GM12874 (cell line): ENCODE data around the gene AGBL4.

Experiments
- TF ChIP-seq, protein P1 (sequence below): IDR thresholded peaks from 2 replicates; pipeline ENCODE4 v1.5.1; 2011; ENCODE audit warnings: low read depth, mild to moderate bottlenecking, control low read depth, low read length, moderate library complexity; ENCODE audit not compliant: insufficient read depth

The AGBL4 gene

GRCh38 chr1:49576327-49576901, 447.3 kb downstream of the AGBL4 start:
- TF ChIP-seq, protein P1, sequence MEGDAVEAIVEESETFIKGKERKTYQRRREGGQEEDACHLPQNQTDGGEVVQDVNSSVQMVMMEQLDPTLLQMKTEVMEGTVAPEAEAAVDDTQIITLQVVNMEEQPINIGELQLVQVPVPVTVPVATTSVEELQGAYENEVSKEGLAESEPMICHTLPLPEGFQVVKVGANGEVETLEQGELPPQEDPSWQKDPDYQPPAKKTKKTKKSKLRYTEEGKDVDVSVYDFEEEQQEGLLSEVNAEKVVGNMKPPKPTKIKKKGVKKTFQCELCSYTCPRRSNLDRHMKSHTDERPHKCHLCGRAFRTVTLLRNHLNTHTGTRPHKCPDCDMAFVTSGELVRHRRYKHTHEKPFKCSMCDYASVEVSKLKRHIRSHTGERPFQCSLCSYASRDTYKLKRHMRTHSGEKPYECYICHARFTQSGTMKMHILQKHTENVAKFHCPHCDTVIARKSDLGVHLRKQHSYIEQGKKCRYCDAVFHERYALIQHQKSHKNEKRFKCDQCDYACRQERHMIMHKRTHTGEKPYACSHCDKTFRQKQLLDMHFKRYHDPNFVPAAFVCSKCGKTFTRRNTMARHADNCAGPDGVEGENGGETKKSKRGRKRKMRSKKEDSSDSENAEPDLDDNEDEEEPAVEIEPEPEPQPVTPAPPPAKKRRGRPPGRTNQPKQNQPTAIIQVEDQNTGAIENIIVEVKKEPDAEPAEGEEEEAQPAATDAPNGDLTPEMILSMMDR = no peak

DNA sequence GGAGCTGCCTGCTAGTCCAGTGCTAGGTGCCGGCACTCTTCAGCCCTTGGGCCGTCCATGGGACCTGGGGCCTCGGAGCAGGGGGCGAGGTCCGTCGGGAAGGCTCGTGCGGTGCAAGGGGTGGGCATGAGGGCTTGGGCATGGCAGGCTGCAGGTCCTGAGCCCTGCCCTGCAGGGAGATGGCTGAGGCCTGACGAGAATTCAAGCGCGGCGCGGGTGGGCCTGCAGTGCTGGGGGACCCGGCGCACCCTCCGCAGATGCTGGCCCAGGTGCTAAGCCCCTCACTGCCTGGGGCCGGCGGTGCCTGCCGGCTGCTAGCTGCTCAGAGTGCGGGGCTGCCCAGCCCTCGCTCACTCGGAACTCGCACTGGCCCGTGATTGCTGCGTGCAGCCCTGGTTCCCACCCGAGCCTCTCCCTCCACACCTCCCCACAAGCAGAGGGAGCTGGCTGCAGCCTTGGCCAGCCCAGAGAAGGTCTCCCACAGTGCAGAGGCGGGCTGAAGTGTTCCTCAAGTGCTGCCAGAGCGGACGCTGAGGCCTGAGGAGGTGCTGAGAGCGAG, 467.0 kb downstream of the AGBL4 start:
- TF ChIP-seq, protein P1 = no peak

GRCh38 chr1:49552101-49552500, 471.7 kb downstream of the AGBL4 start:
- TF ChIP-seq, protein P1 = no peak

DNA sequence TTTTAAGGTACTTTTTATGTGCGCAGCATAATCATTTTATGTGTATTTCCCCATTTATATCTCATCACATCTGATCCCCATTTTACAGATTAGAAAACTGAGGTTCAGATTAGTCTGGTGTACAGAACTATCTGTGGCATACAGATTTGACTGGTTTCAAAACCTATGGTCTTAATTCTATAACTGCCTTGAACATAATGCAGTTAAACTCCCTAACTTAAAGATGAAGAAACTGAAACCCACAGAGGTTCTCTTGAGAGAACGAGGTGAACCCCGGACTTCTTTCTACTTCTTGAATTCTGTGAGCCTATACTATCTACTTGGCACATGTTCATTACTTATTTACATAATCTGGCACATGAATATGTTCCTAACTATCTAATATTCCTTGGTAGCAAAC, 479.1 kb downstream of the AGBL4 start:
- TF ChIP-seq, protein P1 = no peak

DNA sequence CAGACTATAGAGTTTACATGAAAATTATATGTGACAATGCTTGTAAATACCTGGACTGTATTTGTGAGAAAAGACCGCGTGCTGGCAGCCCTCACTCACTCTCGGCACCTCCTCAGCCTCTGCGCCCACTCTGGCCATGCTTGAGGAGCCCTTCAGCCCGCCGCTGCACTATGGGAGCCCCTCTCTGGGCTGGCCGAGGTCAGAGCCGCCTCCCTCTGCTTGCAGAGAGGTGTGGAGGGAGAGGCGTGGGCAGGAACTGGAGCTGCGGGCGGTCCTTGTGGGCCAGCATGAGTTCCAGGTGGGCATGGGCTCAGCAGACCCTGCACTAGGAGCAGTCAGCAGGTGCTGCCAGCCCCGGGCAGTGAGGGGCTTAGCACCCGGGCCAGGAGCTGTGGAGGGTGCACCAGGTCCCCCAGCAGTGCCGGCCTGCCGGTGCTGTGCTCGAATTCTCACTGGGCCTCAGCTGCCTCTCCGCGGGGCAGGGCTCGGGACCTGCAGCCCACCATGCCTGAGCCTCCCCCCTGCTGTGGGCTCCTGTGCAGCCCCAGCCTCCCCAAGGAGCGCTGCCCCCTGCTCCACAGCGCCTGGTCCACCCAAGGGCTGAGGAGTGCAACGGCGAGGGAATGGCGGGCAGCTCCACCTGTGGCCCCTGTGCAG, 482.5 kb downstream of the AGBL4 start:
- TF ChIP-seq, protein P1 = no peak

GRCh38 chr1:49527606-49528305, 496.0 kb downstream of the AGBL4 start:
- TF ChIP-seq, protein P1 = no peak

DNA sequence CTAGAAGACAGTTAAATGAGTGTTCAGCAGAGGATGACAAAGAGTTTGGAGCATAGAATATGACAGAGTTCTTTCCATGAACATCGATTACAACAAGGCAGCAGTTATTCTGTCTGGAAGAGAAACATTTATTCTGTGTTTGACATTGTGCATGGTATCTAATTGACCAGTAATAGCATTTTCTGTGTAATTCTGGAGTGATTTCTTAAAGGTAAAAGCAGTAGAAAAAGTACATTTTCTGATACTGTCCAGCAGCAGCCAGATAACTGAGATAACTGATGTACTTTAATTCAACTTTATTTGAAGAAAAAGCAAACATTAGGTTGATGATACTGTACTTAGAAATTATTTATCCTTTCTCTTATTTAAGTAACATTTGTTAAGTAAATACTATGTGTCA, 497.1 kb downstream of the AGBL4 start:
- TF ChIP-seq, protein P1 = no peak
